GM18873 (cell line): Measurements from ENCODE around the gene TMEM89.

Experiments
- ATAC-seq: cut with Tn5 transposase; IDR thresholded peaks from one replicate; pipeline ENCODE4 v1.9.1; 2021; ENCODE audit warnings: mild to moderate bottlenecking, moderate library complexity, moderate number of reproducible peaks; ENCODE audit not compliant: unreplicated experiment, low FRiP score

Gene TMEM89

GRCh38 chr3:48644898-48645760 lies 23.6 kb upstream of the TMEM89 start:
- ATAC-seq, result no peak

GRCh38 chr3:48642605-48643004 lies 21.0 kb upstream of the TMEM89 start:
- ATAC-seq, result no peak

GRCh38 chr3:48641396-48641795 lies 19.8 kb upstream of the TMEM89 start:
- no peak for ATAC-seq

GRCh38 chr3:48639944-48640606 lies 18.5 kb upstream of the TMEM89 start:
- no peak for ATAC-seq

GRCh38 chr3:48637305-48637704 lies 15.7 kb upstream of the TMEM89 start:
- no peak for ATAC-seq

GRCh38 chr3:48636149-48636655 lies 14.6 kb upstream of the TMEM89 start:
- no peak for ATAC-seq

GRCh38 chr3:48635222-48636021 lies 13.9 kb upstream of the TMEM89 start, which contains the start of gene SLC26A6:
SLC26A6 (minus strand) TSS chr3:48635461; CDS start chr3:48635393, 68 bp downstream.
- peak; percentile 75 for ATAC-seq

GRCh38 chr3:48634661-48635221 lies 13.2 kb upstream of the TMEM89 start:
- ATAC-seq, result peak; percentile 9

- ATAC-seq, result no peak
Observed at GRCh38 chr3:48633743-48634142, 12.2 kb upstream of the TMEM89 start.

GRCh38 chr3:48633256-48633655 lies 11.7 kb upstream of the TMEM89 start:
- no peak for ATAC-seq

- ATAC-seq, result no peak
Observed at GRCh38 chr3:48631516-48632448, 10.2 kb upstream of the TMEM89 start.

GRCh38 chr3:48630833-48631232 lies 9.3 kb upstream of the TMEM89 start:
- ATAC-seq, result no peak

- no peak for ATAC-seq
Observed at GRCh38 chr3:48630407-48630806, 8.8 kb upstream of the TMEM89 start.

GRCh38 chr3:48629894-48630293 lies 8.3 kb upstream of the TMEM89 start:
- ATAC-seq, result no peak

GRCh38 chr3:48628277-48629017 lies 6.9 kb upstream of the TMEM89 start:
- no peak for ATAC-seq

GRCh38 chr3:48625600-48625999 lies 4.0 kb upstream of the TMEM89 start:
- ATAC-seq, result no peak

- ATAC-seq, result no peak
Observed at GRCh38 chr3:48624767-48625166, 3.2 kb upstream of the TMEM89 start.

GRCh38 chr3:48623851-48624547 lies 2.4 kb upstream of the TMEM89 start:
- no peak for ATAC-seq
